ENCODE measurements around the gene COL27A1.

COL27A1 gene

DNA sequence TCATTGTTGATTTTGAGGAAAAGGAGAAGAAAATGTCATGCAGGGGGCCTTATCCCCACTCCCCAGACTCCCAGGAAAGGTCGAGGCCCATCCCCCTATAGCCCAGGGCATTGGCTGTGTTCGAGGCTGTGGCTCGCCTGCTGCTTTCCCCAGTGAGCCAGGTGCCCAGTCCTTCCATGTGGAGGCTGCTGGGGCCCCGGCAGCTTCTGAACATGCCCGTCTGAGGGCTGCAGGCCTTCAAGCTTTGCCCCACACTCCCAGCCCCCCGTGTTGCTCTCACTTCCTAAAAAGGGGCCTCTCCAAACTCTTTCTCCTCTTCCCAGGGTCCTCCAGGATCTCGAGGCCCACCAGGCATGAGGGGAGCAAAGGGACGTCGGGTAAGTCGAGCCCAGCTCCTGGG is 102.9 kb downstream of the COL27A1 start:
- Histone ChIP-seq H3K4me2 (ENCODE audit: low read length) (no peak overlapping the region), H3K4me3 (ENCODE audit: low read length) (no peak overlapping the region), H3K4me1 (ENCODE audit: control insufficient read depth, insufficient read depth, low read length) (no peaks in the 10 kb centered on the region), H3K9ac (ENCODE audit: low read depth, low read length) (no peak overlapping the region), H3K9me3 (replicated peaks; ENCODE audit: low read length) (no peaks in the 10 kb centered on the region), H3K27me3 (ENCODE audit: control insufficient read depth, insufficient read depth, low read length) (no peaks in the 10 kb centered on the region), H3K36me3 (ENCODE audit: insufficient read depth, low read length) (peaks cover 3% of the 10 kb centered on the region)

DNA sequence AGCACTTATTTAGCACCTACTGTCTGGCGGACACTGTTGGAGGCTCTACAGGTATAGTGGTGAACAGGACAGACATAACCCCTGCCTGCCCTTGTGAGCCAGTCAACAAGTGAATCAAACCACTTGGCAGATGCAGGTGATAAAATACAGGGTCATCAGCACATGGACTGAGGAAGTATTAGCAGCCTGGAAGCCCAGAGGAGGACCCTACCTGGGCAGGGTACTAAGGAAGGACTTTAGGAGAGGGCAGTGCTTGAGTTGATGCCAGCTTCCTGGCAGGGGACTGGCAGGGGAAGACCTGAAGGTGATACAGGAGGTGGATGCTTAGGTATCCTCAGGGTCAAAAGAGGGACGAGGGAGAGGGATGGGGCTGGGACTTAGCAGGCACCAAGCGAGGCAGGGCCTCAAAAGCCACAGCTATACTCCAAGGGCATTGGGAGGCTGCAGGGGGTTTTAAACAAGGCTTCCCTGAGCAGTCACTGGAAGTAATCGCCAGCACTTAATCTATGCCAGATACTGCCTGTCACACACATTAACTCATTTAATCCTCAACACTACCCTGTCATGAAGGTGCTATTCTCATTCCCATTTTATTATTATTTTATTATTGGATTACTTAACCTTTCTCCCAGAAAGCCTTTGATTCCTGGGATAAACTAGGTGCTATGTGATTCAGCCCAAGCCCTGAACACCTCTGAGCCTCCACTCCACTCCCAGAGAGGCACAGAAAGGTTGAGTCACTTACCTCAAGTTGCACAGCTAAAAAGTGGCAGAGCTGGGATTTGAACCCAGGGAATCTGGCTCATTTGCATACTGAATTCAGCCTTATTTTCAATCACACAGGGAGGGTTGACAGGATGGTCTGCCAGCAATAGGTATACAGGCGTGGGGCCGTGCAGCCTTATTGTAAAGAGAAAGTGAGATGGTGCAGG is 103.8 kb downstream of the COL27A1 start:
- Histone ChIP-seq H3K36me3 (ENCODE audit: insufficient read depth, low read length) (peaks cover 3% of the 10 kb centered on the region), H3K27me3 (ENCODE audit: control insufficient read depth, insufficient read depth, low read length) (no peaks in the 10 kb centered on the region), H3K9me3 (replicated peaks; ENCODE audit: low read length) (no peaks in the 10 kb centered on the region), H3K9ac (ENCODE audit: low read depth, low read length) (no peak overlapping the region), H3K4me3 (ENCODE audit: low read length) (no peak overlapping the region), H3K4me2 (ENCODE audit: low read length) (no peak overlapping the region), H3K4me1 (ENCODE audit: control insufficient read depth, insufficient read depth, low read length) (no peaks in the 10 kb centered on the region)

DNA sequence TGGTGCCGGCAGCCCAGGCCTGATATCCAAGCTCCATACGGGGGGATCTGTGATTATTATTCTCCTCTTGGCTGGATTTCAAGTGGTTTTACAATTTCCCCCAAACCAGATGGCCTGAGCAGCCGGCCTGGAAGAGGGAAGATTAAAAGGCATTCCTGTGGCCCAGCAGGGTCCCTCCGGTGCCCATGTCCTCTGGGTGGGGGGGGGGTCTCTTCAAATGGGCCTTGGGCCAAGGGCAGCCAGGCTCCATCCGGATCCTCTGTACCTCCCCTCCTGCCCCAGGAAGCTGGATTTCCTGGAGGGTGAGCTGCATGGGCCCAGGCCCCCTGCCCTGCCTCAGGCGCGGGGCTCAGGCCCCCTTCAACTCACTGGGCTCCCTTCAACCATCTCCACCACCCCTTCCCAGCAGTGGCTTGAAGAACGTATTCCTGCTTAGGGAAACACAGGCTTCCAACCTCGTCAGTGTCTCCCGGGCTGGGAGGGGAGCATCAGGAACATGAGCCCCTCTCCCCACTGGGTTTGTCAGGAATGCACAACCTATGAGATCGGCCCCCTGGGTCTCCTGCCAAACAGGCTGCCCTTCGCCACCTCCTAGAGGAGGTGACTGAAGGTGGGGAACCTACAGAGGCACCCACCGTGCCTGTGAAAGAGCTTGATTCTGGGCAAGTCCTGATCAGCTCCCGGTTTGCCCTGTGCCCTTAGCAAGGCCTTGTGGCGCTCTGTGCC is 104.6 kb downstream of the COL27A1 start:
- Histone ChIP-seq H3K9me3 (replicated peaks; ENCODE audit: low read length) (no peaks in the 10 kb centered on the region), H3K36me3 (ENCODE audit: insufficient read depth, low read length) (peaks cover 3% of the 10 kb centered on the region)

DNA sequence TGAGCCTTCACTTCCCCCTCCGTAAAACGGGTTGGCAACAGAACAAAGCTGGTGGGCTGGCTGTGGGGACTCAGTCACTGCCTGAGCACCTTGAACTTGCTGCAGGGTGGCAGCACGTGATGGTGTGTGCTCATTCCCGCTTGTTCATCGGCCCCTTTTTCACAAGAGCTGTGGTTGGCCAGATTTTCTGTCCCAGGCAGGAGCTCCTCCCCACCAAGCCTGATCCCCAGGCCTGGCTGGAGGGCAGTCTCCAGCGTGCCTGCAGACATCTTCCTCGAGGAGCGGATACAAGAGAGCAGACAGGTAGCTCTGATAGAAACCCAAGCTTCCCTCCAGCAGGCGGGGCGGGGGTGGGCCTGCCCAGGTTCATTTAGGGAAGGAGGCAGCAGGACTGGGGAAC is 105.7 kb downstream of the COL27A1 start:
- no peaks in the 10 kb centered on the region for H3K9me3 ChIP-seq (replicated peaks; ENCODE audit: low read length)
- H3K9ac ChIP-seq (ENCODE audit: low read depth, low read length), result no peak overlapping the region
- H3K27me3 ChIP-seq (ENCODE audit: control insufficient read depth, insufficient read depth, low read length), result no peaks in the 10 kb centered on the region
- peaks cover 3% of the 10 kb centered on the region for H3K36me3 ChIP-seq (ENCODE audit: insufficient read depth, low read length)
- no peaks in the 10 kb centered on the region for H3K4me1 ChIP-seq (ENCODE audit: control insufficient read depth, insufficient read depth, low read length)
- no peak overlapping the region for H3K4me2 ChIP-seq (ENCODE audit: low read length)
- H3K4me3 ChIP-seq (ENCODE audit: low read length), result no peak overlapping the region

More for the DNA sequence above, 104.6 kb downstream of the COL27A1 start:
- Histone ChIP-seq H3K9ac (ENCODE audit: low read depth, low read length) (no peak overlapping the region), H3K4me1 (ENCODE audit: control insufficient read depth, insufficient read depth, low read length) (no peaks in the 10 kb centered on the region), H3K4me2 (ENCODE audit: low read length) (no peak overlapping the region), H3K27me3 (ENCODE audit: control insufficient read depth, insufficient read depth, low read length) (no peaks in the 10 kb centered on the region), H3K4me3 (ENCODE audit: low read length) (no peak overlapping the region)

DNA sequence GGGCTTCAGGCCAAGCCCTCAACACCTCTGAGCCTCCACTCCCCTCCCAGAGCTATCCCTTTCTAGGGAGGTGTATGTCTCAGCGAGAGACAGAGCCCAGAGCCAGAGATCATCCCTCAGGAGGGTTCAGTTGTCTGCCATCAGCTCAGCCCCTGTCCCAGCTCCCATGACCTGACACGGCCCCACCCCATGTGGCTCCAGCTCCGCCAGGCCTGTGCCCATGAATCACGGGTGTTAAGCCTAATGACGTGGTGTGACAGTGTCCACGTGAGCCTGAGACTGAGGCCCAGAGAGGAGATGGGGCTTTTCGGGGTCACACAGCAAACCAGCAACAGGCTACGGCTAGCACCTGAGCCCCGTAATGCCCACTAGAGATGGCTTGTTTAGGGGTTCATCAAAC is 106.7 kb downstream of the COL27A1 start:
- H3K4me2 ChIP-seq (ENCODE audit: low read length), result no peak overlapping the region
- no peaks in the 10 kb centered on the region for H3K27me3 ChIP-seq (ENCODE audit: control insufficient read depth, insufficient read depth, low read length)
- H3K9me3 ChIP-seq (replicated peaks; ENCODE audit: low read length), result no peaks in the 10 kb centered on the region
- H3K36me3 ChIP-seq (ENCODE audit: insufficient read depth, low read length), result peaks cover 7% of the 10 kb centered on the region
- H3K9ac ChIP-seq (ENCODE audit: low read depth, low read length), result no peak overlapping the region
- no peak overlapping the region for H3K4me3 ChIP-seq (ENCODE audit: low read length)
- H3K4me1 ChIP-seq (ENCODE audit: control insufficient read depth, insufficient read depth, low read length), result peaks cover 6% of the 10 kb centered on the region

DNA sequence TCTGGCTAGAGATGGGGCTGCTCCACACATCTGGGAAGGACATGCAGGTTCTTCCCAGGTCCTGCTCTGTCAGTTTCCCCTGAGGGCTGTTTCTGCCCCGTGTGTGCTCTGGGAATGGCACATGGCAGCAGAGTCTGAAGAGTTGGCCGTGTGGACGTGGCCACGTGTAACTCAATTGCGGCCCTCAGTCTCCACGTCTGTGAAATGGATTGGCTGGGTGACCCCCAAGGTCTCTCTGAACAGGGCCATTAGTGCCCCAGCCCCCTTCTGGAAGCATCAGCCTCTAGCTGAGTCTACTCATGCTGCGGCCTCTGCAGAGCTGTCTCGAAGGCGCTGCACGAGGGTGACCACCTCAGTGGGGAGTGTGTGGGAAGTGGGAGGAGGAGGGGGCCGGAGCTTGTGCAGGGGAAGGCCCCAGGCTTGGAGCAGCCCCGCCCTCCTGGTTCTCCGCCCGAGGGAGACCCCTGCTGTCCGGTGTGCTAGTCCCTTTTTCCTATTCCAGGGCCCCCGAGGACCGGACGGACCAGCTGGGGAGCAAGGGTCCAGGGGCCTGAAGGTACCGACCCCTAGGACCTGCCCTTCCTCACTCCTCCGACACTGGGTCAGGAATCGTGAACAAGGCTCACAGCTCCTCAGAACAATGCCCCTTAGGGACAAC is 108.6 kb downstream of the COL27A1 start:
- H3K27me3 ChIP-seq (ENCODE audit: control insufficient read depth, insufficient read depth, low read length), result no peaks in the 10 kb centered on the region
- H3K4me3 ChIP-seq (ENCODE audit: low read length), result no peak overlapping the region
- H3K4me2 ChIP-seq (ENCODE audit: low read length), result no peak overlapping the region
- H3K4me1 ChIP-seq (ENCODE audit: control insufficient read depth, insufficient read depth, low read length), result peaks cover 6% of the 10 kb centered on the region
- peaks cover 7% of the 10 kb centered on the region for H3K36me3 ChIP-seq (ENCODE audit: insufficient read depth, low read length)
- no peak overlapping the region for H3K9ac ChIP-seq (ENCODE audit: low read depth, low read length)
- no peaks in the 10 kb centered on the region for H3K9me3 ChIP-seq (replicated peaks; ENCODE audit: low read length)

DNA sequence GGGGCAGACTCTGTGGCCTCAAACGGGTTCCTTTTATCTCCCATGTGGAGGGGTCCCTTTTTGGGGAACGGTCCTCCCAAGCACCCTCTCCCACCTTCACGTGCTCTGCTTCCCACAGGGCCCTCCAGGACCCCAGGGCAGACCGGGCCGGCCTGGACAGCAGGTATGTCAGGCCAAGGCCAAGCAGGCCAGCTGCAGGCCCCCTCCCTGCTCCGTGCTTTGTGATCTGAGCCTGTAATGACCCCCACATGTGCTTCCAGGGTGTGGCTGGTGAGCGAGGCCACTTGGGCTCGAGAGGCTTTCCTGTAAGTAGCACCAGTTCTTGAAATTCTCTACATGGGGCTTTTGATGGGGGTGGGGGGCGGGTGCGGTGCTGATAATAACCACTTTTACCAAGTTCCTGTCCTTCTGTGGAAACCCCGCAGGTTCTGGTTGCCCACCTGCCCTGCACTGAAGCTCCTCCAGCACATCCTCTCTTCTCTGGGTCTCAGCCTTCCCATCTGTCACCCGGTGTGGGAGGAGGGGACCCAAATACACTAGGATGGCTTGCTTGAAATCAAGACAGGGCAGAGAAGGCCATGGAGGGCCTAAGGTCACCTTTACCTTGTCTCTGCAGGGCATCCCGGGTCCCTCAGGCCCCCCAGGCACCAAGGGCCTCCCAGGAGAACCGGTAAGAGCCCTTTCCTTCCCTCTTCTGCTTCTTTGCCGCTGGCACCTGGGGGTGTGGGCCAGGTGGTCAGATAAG is 109.6 kb downstream of the COL27A1 start:
- Histone ChIP-seq H3K27me3 (ENCODE audit: control insufficient read depth, insufficient read depth, low read length) (no peaks in the 10 kb centered on the region), H3K4me3 (ENCODE audit: low read length) (no peak overlapping the region), H3K4me1 (ENCODE audit: control insufficient read depth, insufficient read depth, low read length) (peaks cover 6% of the 10 kb centered on the region), H3K4me2 (ENCODE audit: low read length) (no peak overlapping the region), H3K9me3 (replicated peaks; ENCODE audit: low read length) (no peaks in the 10 kb centered on the region), H3K36me3 (ENCODE audit: insufficient read depth, low read length) (peaks cover 5% of the 10 kb centered on the region), H3K9ac (ENCODE audit: low read depth, low read length) (no peak overlapping the region)

DNA sequence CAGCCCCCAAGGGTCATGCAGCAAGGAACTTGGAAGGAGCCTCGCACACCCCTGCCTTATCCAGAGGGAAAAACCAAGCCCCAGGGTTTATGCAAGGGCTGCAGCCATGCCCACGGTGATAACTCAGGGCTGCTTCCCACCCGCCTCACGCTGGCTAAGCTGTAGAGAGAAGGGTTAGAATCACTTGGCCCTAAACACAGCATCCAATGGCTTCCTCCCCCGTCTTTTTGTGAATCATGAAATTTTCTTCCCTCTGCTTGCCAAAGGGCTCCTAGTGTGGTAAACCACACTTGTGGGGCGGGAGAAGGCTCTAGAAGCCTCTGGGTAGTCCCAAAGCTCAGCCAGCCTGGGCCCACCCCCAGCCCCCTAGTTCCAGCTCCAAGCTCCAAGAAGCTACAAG is 111.6 kb downstream of the COL27A1 start:
- peaks cover 5% of the 10 kb centered on the region for H3K36me3 ChIP-seq (ENCODE audit: insufficient read depth, low read length)
- H3K4me1 ChIP-seq (ENCODE audit: control insufficient read depth, insufficient read depth, low read length), result peaks cover 6% of the 10 kb centered on the region
- no peaks in the 10 kb centered on the region for H3K27me3 ChIP-seq (ENCODE audit: control insufficient read depth, insufficient read depth, low read length)
- no peak overlapping the region for H3K9ac ChIP-seq (ENCODE audit: low read depth, low read length)
- no peaks in the 10 kb centered on the region for H3K9me3 ChIP-seq (replicated peaks; ENCODE audit: low read length)
- no peak overlapping the region for H3K4me3 ChIP-seq (ENCODE audit: low read length)
- H3K4me2 ChIP-seq (ENCODE audit: low read length), result no peak overlapping the region

DNA sequence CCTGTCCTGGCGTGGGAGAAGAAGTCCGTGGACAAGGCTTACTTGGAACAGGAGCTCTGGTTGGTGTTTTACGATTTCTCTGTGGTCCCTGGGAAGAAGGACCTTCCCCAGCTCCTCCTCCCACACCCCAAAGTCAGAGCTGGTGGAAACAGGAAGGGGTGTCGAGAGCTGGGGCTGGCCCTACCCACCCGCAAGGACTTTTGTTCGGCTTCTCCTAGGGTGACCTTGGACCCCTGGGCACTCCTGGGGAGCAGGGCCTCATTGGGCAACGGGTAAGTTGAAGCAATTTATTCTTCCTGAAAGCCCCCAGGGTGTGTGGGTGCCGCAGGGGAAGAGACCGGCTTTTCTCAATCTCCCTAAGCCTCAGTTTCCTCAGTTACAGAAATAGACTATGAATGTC is 113.7 kb downstream of the COL27A1 start:
- Histone ChIP-seq H3K27me3 (ENCODE audit: control insufficient read depth, insufficient read depth, low read length) (no peaks in the 10 kb centered on the region), H3K4me2 (ENCODE audit: low read length) (no peak overlapping the region), H3K9me3 (replicated peaks; ENCODE audit: low read length) (no peaks in the 10 kb centered on the region), H3K9ac (ENCODE audit: low read depth, low read length) (no peak overlapping the region), H3K4me3 (ENCODE audit: low read length) (no peak overlapping the region), H3K4me1 (ENCODE audit: control insufficient read depth, insufficient read depth, low read length) (peaks cover 6% of the 10 kb centered on the region), H3K36me3 (ENCODE audit: insufficient read depth, low read length) (peaks cover 5% of the 10 kb centered on the region)

DNA sequence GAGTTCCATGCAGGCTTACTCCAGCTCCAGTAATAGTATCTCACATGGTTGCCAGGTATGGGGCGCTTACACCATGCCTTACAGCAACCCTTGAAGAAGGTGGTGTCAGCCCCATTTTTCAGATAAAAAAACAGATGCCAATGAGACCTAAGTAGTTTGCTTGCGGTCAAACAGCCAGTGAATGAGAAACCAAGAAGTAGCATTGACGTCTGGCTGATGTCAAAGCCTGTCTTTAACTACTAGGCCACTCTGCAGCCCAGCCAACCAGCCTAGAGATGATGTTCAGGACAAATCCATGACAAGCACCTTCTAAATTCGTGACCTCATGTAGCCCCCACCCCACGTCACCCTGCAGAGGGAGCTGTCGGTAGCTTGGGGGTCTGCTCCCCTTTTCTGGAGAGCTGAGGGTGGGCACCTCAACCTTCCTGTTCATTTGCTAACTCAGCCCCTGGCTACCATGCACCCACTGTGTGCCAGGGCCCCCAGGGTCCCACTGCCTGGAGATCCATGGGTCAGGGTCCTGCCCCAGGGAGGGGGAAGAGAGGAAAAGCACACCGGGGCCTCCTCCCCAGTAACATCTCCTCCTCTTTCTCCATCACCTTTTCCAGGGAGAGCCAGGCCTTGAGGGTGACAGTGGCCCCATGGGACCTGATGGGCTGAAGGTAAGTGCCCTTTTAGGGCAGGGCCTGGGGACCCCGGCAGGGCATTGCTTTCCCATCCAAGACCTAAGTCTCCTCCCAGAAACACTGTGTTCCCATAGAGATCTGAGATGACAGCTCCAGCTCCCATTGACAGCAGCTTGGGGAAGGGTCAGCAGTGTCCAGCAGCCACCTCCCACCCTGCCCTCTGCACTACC is 115.0 kb downstream of the COL27A1 start:
- peaks cover 5% of the 10 kb centered on the region for H3K36me3 ChIP-seq (ENCODE audit: insufficient read depth, low read length)
- H3K4me1 ChIP-seq (ENCODE audit: control insufficient read depth, insufficient read depth, low read length), result peaks cover 6% of the 10 kb centered on the region
- H3K9me3 ChIP-seq (replicated peaks; ENCODE audit: low read length), result no peaks in the 10 kb centered on the region
- H3K4me2 ChIP-seq (ENCODE audit: low read length), result no peak overlapping the region
- no peak overlapping the region for H3K4me3 ChIP-seq (ENCODE audit: low read length)
- no peak overlapping the region for H3K9ac ChIP-seq (ENCODE audit: low read depth, low read length)
- H3K27me3 ChIP-seq (ENCODE audit: control insufficient read depth, insufficient read depth, low read length), result no peaks in the 10 kb centered on the region

All from skeletal muscle satellite cell (primary cell).